ENCODE data around the gene TBC1D14. TPM values are rescaled to one million over a fixed set of nuclear protein-coding genes. Genes with fewer than 3 reads are reported as not detected.

Gene TBC1D14
- total and polyA plus RNA-seq, 2 donors from 2014 or later = 44.9 to 77.7 TPM

DNA sequence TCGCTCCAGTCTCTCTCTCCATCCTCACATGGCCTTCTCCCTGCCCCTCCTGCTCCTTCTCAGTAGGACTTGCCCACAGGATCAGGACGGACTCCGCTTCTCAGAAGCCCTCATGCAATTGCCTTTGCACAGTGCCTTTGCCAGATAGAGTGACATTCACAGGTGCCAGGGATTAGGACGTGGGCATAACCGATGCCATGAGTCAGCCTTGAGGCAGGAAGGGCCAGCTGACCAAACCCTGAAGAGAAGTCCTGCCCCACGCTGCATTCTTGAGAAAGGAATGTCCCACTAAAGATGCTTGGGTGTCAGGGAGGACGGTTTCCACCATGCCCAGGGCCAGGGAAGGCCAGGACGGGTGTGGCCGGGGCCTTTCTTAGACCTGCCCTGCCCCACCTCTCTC lies 164.8 kb downstream of the TBC1D14 start:
- TF ChIP-seq, protein P1, sequence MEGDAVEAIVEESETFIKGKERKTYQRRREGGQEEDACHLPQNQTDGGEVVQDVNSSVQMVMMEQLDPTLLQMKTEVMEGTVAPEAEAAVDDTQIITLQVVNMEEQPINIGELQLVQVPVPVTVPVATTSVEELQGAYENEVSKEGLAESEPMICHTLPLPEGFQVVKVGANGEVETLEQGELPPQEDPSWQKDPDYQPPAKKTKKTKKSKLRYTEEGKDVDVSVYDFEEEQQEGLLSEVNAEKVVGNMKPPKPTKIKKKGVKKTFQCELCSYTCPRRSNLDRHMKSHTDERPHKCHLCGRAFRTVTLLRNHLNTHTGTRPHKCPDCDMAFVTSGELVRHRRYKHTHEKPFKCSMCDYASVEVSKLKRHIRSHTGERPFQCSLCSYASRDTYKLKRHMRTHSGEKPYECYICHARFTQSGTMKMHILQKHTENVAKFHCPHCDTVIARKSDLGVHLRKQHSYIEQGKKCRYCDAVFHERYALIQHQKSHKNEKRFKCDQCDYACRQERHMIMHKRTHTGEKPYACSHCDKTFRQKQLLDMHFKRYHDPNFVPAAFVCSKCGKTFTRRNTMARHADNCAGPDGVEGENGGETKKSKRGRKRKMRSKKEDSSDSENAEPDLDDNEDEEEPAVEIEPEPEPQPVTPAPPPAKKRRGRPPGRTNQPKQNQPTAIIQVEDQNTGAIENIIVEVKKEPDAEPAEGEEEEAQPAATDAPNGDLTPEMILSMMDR (IDR thresholded peaks at IDR 0.05; ENCODE audit: borderline replicate concordance, extremely low read depth, insufficient read depth) = no peak
- peaks cover 0 to 3% (median 3%) of the 10 kb centered on the region in 3 donors for H3K4me1 ChIP-seq (ENCODE audit: control insufficient read depth in 2 of 3, insufficient read depth in 2 of 3, low read depth in 1 of 3, low read length in 3 of 3)
- no peak for DNase-seq
- H3K27ac ChIP-seq (ENCODE audit: low read depth in 2 of 2, low read length in 2 of 2) = no peak overlapping the region
- no peaks in the 10 kb centered on the region for H3K36me3 ChIP-seq (ENCODE audit: control insufficient read depth in 2 of 3, insufficient read depth in 3 of 3, low read length in 3 of 3)
- no peak overlapping the region for H3K9ac ChIP-seq (ENCODE audit: low read length in 3 of 3)
- intact Hi-C loops (cut with DNase I) = loop anchor here (10.0 kb wide), 1 partner anchor 360 kb away; the partner anchor contains the start of gene BLOC1S4
- H3K9me3 ChIP-seq (ENCODE audit: control insufficient read depth in 2 of 3, insufficient read depth in 1 of 3, low read length in 3 of 3) = no peaks in the 10 kb centered on the region
- no peaks in the 10 kb centered on the region for H3K27me3 ChIP-seq (ENCODE audit: control insufficient read depth, insufficient read depth, low read length)
- no peak overlapping the region for H3K4me3 ChIP-seq (ENCODE audit: low read length in 3 of 3)
- no peak for FAIRE-seq

DNA sequence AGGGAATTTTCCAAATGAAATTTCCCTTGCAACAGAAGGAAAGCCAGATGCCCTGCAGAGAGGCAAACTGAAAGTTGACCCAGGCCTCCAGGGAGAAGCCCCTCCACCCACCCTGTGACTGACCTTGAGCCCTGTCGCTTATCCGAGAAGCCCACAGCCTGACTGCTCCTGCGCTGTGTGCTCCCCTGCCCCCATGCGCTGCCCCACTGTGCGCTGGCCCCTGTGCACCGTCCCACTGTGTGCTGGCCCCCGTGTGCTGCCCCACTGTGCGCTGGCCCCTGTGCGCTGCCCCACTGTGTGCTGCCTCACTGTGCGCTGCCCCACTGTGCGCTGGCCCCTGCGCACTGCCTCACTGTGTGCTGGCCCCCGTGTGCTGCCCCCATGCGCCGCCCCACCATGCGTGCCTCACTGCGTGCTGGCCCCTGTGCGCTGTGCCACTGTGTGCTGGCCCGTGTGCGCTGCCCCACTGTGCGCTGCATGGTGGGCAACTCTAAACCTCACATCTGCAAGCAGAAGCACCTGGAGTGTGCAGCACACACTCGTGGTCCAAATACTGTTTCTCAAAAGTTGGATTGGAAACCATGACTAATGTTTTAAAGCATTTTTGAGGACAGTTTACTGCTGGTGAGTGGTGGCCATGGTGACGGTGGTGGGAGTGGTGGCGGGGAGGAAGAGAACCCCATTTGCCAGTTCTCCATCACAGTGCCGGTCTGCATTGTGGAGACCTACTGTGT lies 166.5 kb downstream of the TBC1D14 start:
- H3K27me3 ChIP-seq (ENCODE audit: control insufficient read depth, insufficient read depth, low read length) = no peaks in the 10 kb centered on the region
- H3K9ac ChIP-seq (ENCODE audit: low read length in 3 of 3) = no peak overlapping the region
- no peak overlapping the region for H3K4me3 ChIP-seq (ENCODE audit: low read length in 3 of 3)
- TF ChIP-seq, protein P1 (IDR thresholded peaks at IDR 0.05; ENCODE audit: borderline replicate concordance, extremely low read depth, insufficient read depth) = no peak
- no peaks in the 10 kb centered on the region for H3K9me3 ChIP-seq (ENCODE audit: control insufficient read depth in 2 of 3, insufficient read depth in 1 of 3, low read length in 3 of 3)
- no peaks in the 10 kb centered on the region for H3K4me1 ChIP-seq (ENCODE audit: control insufficient read depth in 2 of 3, insufficient read depth in 2 of 3, low read depth in 1 of 3, low read length in 3 of 3)
- DNase-seq (peak in 1 of 5 donors; percentile 41), FAIRE-seq (no peak)
- no peaks in the 10 kb centered on the region for H3K36me3 ChIP-seq (ENCODE audit: control insufficient read depth in 2 of 3, insufficient read depth in 3 of 3, low read length in 3 of 3)
- intact Hi-C loops (cut with DNase I) = loop anchor here (10.0 kb wide), 1 partner anchor 361 kb away; the partner anchor contains the start of gene BLOC1S4
- no peak overlapping the region for H3K27ac ChIP-seq (ENCODE audit: low read depth in 2 of 2, low read length in 2 of 2)

DNA sequence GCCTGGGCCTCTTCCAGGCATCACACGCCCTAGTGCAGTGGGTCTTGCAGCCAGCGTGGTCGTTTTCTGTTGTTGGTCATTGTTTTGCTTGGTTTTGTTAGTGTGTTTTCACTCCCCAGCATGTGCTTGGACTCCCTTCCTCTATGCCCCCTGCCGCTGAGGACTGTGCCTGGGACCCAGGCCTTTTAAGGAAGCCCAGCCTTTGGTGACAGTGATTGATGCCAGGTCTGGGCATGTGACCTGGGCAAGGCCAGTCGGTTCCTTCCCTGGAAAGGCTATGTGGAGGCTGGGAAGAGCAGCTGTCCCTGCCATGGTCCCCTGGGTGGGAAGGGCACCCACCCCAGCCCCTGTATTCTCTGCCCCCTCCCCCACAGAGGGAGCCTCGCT lies 167.1 kb downstream of the TBC1D14 start:
- DNase-seq = no peak
- FAIRE-seq = no peak
- TF ChIP-seq, protein P1 (IDR thresholded peaks at IDR 0.05; ENCODE audit: borderline replicate concordance, extremely low read depth, insufficient read depth) = no peak
- H3K27me3 ChIP-seq (ENCODE audit: control insufficient read depth, insufficient read depth, low read length) = no peaks in the 10 kb centered on the region
- no peak overlapping the region for H3K4me3 ChIP-seq (ENCODE audit: low read length in 3 of 3)
- H3K4me1 ChIP-seq (ENCODE audit: control insufficient read depth in 2 of 3, insufficient read depth in 2 of 3, low read depth in 1 of 3, low read length in 3 of 3) = no peaks in the 10 kb centered on the region
- H3K36me3 ChIP-seq (ENCODE audit: control insufficient read depth in 2 of 3, insufficient read depth in 3 of 3, low read length in 3 of 3) = no peaks in the 10 kb centered on the region
- no peak overlapping the region for H3K27ac ChIP-seq (ENCODE audit: low read depth in 2 of 2, low read length in 2 of 2)
- H3K9me3 ChIP-seq (ENCODE audit: control insufficient read depth in 2 of 3, insufficient read depth in 1 of 3, low read length in 3 of 3) = no peaks in the 10 kb centered on the region
- intact Hi-C loops (cut with DNase I) = loop anchor here (10.0 kb wide), 1 partner anchor 362 kb away; the partner anchor contains the start of gene BLOC1S4
- no peak overlapping the region for H3K9ac ChIP-seq (ENCODE audit: low read length in 3 of 3)

Data from kidney (tissue), 14 donors.